Measurements from ENCODE around the gene CHN1. TPM values are rescaled to one million over a fixed set of nuclear protein-coding genes. Genes with fewer than 3 reads are reported as not detected.
A peak's percentile ranks its signal among the peaks of the same experiment; 100 is the strongest.

CHN1 gene
- polyA plus RNA-seq, 12 donors, result 8.7 to 21.2 (median 14.5) TPM; not detected in 1

- DNase-seq, result no peak
Observed at GRCh38 chr2:174974131-174974530, 31.1 kb downstream of the CHN1 start.

GRCh38 chr2:174972924-174973323 is 32.3 kb downstream of the CHN1 start:
- DNase-seq, result no peak

GRCh38 chr2:174971868-174972781 is 33.1 kb downstream of the CHN1 start:
- DNase-seq, result no peak

GRCh38 chr2:174970092-174970491 is 35.1 kb downstream of the CHN1 start:
- DNase-seq, result no peak

- DNase-seq, result no peak
Observed at GRCh38 chr2:174969091-174969734, 36.0 kb downstream of the CHN1 start.

GRCh38 chr2:174967691-174968260 is 37.4 kb downstream of the CHN1 start:
- peak; percentile 83 for DNase-seq

- DNase-seq, result no peak
Observed at GRCh38 chr2:174967086-174967485, 38.1 kb downstream of the CHN1 start.

- DNase-seq, result no peak
Observed at GRCh38 chr2:174965992-174966744, 39.0 kb downstream of the CHN1 start.

GRCh38 chr2:174965551-174965950 is 39.6 kb downstream of the CHN1 start:
- DNase-seq, result no peak

GRCh38 chr2:174964404-174964803 is 40.8 kb downstream of the CHN1 start:
- no peak for DNase-seq

- DNase-seq, result no peak
Observed at GRCh38 chr2:174963437-174964400, 41.5 kb downstream of the CHN1 start.

- DNase-seq, result no peak
Observed at GRCh38 chr2:174959787-174960186, 45.4 kb downstream of the CHN1 start.

- DNase-seq, result no peak
Observed at GRCh38 chr2:174957050-174957449, 48.1 kb downstream of the CHN1 start.

GRCh38 chr2:174952607-174953006 is 52.6 kb downstream of the CHN1 start:
- DNase-seq, result no peak

GRCh38 chr2:174951745-174952144 is 53.4 kb downstream of the CHN1 start:
- no peak for DNase-seq

GRCh38 chr2:174949988-174950687 is 55.0 kb downstream of the CHN1 start:
- DNase-seq, result no peak

- DNase-seq, result no peak
Observed at GRCh38 chr2:174945601-174946260, 59.5 kb downstream of the CHN1 start.

- no peak for DNase-seq
Observed at GRCh38 chr2:174939046-174939445, 66.1 kb downstream of the CHN1 start.

- DNase-seq, result no peak
Observed at GRCh38 chr2:174931724-174932123, 73.5 kb downstream of the CHN1 start.

GRCh38 chr2:174929786-174930185 is 75.4 kb downstream of the CHN1 start:
- no peak for DNase-seq
